ENCODE measurements around the gene HID1. TPM values are rescaled to one million over a fixed set of nuclear protein-coding genes. Genes with fewer than 3 reads are reported as not detected.

HID1 gene
- total RNA-seq, 1 donor from 2014 or later, result 186 TPM

DNA sequence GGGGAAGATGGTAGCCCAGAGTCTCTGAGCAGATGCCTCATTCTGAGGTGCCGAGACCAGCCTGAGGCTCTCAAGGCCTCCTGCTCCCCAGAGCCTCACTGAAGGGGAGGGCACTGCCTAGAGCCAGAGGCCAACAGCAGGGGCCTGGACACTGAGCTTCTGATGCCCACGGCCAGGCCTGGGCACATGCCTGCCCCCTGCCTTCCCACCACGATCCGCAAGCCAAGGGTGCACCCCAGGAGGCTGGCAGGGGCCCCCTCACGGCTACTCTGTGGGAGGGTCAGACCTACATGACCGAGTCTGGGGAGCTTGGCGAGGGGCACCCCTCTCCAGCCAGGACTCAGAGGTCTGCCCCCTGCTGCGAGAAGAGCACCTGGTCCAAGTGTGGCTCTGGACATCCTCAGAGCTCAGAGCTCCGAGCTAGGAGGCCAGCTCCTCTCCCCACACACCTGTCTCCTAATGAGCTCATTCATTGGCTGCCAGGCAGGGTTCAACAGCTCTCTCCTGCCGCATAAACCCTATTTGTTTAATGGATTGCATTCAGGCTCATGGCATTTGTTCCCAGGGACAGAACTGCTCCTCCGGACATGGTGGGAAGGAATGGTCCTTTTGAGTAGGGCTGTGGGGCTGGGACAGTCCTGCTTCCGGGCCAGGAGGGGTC, 23.0 kb downstream of the HID1 start:
- DNase-seq (ENCODE audit: low spot score), result no peak

DNA sequence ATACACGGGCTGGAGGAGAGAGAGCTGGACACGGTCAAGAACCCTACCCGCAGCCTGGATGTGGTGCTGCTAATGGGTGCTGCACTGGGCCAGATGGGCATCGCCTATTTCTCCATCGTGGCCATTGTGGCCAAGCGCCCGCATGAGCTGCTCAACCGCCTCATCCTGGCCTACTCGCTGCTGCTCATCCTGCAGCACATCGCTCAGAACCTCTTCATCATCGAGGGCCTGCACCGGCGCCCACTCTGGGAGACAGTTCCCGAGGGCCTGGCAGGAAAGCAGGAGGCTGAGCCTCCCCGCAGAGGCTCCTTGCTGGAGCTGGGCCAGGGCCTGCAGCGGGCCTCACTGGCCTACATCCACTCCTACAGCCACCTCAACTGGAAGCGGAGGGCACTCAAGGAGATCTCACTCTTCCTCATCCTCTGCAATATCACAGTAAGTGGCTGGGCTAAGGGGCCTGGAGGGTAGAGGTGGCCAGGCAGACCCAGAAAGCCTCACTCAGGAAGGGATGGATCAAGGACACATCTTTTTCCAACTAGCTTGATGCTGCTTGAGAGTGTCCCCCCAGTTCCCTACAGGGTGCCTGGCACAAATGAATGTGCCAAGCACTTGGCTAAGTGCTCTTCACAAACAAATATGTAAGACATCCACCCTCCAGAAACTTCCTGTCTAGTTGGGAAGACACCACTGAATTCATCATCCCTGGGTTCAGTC, 25.4 kb downstream of the HID1 start:
- no peak for DNase-seq (ENCODE audit: low spot score)

DNA sequence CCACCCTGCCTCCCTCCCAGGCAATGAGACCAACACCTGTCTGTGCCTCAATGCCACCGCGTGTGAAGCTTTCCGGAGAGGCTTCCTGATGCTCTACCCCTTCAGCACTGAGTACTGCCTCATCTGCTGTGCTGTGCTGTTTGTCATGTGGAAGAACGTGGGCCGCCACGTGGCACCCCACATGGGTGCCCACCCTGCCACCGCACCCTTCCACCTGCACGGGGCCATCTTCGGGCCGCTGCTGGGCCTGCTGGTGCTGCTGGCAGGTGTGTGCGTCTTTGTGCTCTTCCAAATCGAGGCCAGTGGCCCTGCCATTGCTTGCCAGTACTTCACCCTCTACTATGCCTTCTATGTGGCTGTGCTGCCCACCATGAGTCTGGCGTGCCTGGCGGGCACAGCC, 25.9 kb downstream of the HID1 start:
- no peak for DNase-seq (ENCODE audit: low spot score)

DNA sequence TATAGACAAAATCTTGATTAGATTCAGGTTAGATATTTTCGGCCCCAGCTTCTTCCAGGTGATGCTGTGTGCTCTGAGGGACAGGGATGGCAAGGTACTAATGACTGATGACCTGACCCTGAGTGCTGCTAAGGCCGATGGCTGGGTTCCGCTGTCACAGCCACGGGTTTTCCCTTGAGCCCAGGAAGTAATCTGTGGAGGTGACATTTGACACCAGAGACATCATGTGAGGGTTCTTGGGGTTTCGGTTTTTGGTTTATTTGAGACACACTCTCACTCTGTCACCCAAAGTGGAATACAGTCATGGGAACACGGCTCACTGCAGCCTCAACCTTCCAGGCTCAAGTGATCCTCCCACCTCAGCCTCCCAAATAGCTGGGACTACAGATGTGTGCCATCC, 27.0 kb downstream of the HID1 start:
- DNase-seq (ENCODE audit: low spot score), result no peak

DNA sequence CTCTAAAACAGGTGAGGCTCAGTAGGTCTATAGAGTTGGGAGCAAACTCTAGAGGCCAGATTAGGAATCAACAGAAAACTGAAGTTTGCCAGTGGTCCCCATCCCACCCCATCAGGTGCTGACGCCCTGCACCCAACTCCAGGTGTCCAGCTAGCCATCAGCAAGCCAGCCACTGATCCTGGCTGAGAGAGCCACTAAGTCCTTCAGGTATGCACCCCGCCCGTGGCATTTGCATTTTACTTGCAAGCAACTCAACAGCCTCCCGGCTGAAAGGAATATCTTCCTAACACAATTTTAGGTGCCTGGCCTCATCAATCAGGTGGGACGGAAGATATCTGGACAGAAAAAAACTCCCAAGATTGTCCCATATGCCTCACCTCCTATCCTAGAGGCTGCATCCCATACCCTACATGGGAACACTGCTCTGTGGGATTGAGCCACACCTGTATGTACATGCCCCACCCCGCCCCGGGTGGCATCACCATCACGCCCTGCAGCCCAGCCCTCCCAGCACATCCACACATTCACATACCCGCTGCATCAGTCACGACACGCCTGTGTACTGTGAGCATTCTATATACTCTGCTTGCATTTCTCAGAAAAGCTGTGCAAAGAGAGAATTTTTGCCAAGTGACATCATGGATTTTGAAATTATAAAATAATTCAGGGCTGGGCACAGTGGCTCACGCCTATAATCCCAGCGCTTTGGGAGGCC, 28.6 kb downstream of the HID1 start:
- no peak for DNase-seq (ENCODE audit: low spot score)

DNA sequence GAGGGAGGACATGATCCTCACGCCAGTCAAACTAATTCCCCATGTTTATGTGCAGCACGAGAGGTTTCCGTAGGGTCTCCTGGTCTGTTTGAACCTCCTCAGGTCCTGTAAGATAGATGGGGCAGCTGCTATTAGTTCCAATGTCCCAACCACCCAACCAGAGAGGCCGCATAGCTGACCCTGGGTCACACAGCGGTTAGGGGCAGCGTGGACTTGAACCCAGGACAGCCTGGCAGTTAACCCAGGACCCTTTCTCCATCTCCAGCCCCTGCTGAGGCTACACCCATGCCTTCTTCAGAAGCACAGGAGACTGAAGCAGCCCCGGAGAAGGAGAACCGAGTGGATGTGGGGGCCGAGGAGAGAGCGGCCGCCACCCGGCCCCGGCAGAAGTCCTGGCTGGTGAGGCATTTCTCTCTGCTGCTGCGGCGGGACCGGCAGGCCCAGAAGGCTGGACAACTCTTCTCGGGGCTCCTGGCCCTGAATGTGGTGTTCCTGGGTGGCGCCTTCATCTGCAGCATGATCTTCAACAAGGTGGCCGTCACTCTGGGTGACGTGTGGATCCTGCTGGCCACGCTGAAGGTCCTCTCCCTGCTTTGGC, 31.3 kb downstream of the HID1 start:
- no peak for DNase-seq (ENCODE audit: low spot score)

DNA sequence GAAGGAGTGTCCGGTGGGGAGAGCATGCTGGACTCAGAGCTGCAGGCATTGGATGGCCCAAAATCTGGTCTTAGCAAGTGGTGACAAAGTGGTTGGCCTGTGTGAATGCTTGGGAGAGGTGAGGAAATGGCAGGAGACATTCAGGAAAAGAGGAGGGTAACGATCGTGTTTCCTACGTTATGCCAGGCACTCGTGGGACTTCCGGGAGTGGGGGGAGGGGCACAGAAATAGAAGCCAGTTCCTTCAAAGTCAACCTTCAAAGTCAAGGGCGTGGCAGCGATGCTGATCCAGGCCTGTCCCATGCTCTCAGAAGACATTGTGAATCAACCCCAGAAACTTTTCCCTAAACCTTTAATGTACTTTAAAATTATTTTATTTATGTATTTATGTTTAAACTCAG, 33.0 kb downstream of the HID1 start:
- DNase-seq (ENCODE audit: low spot score), result no peak

DNA sequence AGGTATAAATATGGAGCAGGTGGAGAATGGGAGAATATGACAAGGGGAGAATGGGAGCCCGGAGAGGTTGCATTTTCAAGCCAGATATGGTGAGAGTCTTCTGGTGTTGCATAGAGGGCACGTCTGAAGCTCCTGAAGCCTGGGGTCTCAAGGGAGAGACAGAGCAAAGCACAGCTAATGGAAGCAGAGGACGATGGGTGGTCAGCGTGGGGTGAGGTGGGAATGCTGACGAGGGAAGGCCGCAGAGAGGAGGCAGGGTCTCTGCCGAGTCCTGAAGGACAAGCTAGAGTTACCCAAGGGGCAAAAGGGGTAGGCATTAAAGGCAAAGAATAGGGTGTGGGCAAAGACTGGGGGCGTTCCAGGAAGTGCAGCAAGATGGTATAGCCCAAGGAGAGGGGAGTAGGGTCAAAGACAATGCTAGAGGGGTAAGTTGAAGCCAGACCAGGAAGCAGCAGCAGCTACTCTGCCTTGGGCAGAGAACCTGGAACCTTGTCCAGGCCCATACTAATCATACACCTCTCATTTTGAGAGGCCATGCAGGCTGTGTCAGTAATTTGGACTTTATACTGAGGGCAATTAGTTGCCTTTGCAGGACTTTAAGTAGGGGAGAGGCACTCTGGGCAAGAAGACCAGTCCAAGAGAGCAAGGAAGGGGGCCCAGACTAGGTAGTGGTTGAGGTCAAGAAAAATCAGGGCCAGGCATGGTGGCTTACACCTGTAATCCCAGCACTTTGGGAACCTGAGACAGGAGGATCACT, 34.2 kb downstream of the HID1 start:
- DNase-seq (ENCODE audit: low spot score), result no peak

DNA sequence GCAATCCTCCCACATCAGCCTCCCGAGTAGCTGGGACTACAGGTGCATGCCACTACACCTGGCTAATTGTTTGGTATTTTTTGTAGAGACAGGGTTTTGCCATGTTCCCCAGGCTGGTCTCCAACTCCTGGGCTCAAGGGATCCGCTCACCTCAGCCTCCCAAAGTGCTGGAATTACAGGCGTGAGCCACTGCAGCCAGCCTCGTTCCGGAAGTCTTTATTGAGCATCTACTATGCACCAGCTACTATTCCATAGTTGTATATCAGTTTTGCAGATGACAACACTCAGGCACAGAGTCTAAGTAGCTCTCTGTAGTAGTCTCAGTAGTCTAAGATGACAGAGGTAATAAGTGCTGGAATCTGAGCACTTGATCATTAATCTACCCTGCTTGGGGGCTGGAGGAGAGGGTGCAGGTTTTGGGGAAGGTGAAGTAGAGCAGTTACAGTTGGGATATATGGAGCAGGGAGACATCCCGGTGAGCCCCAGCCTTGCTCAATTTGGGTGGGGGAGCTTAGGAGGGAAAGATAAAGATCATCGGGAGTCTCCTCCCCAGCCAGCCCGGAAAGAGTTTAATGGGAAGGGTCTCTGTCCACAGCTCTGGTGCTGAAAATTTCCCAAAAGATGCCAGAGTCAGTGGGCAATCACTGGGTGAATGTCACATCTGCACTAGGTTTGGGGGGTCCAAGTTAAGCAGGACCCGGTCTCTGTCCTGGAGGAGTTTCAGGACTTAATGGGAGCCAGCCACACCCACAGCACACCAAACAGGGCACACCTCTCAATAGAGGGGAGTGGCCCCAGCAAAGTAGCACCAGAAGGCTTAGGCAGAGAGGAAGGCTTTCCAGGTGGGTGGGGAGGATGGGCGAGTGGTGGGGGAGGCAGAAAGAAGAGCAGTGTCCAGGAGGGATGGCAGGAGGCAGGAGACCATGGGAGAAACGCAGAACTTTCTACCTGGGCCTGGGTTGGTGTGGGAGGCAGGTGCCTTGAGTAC, 35.2 kb downstream of the HID1 start:
- no peak for DNase-seq (ENCODE audit: low spot score)

DNA sequence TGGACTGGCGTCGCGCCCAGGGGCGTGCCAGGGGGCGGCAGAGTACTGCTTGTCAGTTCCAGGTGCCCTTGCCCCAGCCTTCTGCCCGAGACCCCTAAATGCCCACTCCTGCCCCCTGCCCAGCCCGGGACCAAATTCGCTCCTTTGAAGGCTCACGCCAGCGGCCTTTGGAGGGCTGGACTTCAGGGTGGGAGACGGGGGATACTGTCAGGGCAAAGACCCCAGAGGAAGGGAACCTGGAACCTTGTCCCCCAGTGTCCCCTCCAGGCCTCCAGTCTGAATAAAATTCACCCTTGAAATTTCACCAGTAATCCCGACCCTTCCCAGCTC, 36.1 kb downstream of the HID1 start:
- DNase-seq (ENCODE audit: low spot score), result no peak

DNA sequence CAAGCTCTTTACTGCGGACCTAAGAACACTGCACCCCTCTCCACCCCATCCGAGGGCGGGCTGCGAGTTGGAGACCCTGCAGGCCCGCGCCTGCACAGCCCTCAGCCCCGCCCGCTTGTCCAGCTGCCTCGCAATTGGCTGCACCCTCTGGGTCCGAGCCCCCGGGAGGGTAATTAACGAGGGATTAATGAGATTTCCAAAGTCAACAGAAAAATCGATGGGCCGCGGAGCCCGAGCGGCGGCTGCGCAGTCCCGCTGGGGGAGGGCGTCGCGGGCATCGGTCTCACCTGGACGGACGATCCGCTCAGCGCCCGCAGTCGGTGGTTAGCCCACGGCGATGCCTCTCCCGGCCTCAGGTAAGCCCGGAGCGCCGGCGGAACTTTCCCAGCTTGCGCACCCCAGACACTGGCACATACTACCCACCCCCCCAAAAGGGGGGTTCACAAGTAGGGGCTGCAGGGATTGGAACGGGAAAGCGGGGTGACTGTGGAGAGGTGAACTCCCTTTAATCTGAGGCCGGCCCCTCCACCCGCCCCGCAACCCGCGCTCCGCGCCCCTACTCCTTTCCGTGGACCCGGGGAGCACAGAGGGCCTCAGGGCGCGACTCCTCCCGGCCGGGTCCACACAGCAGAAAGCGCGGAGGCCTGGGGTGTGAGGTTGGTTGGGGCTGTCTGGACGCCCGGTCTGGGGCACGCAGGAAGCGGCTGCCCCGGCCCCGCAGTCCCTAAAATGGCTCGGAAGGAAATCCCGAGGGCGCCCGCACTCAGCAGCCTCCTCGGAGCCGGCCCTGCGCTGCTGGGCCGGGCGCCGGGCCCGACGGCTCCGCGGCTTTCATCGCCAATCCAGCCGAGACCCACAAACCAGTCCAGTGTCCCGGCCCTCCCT, 36.7 kb downstream of the HID1 start, which contains the start of gene OTOP3:
Gene OTOP3 (plus strand): TSS at position 314 of the 885 bp plus-strand sequence. CDS start 24 bp downstream, at position 338.
- DNase-seq (ENCODE audit: low spot score), result no peak

DNA sequence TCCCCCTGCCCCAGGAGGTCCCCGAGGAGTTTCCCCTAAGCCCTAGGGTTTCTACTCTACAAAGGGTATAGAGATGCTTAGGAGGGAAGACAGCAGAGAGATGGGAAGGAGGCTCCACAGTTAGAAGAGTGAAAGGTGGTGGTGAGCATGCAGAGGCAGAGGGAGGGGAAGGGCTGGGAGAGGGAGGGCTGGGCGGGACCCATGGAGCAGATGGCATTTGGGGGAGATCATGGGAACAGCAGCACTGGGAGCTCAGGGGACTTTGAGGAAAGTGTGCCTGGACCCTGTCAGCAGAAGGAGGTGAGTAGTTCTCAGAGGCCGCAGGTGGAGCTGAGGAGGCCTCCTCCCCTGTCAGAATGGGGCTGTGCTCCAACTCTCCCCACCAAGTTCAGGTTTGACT, 37.5 kb downstream of the HID1 start:
- DNase-seq (ENCODE audit: low spot score), result no peak

DNA sequence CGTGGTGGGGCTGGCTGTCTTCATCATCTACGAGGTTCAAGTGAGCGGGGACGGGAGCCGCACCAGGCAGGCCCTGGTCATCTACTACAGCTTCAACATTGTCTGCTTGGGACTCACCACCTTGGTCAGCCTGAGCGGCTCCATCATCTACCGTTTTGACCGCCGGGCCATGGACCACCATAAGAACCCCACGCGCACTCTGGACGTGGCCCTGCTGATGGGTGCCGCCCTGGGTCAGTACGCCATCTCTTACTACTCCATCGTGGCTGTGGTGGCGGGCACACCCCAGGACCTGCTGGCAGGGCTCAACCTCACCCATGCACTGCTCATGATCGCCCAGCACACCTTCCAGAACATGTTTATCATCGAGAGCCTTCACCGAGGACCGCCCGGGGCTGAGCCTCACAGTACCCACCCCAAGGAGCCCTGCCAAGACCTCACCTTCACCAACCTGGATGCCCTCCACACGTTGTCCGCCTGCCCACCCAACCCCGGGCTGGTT, 42.0 kb downstream of the HID1 start:
- no peak for DNase-seq (ENCODE audit: low spot score)

DNA sequence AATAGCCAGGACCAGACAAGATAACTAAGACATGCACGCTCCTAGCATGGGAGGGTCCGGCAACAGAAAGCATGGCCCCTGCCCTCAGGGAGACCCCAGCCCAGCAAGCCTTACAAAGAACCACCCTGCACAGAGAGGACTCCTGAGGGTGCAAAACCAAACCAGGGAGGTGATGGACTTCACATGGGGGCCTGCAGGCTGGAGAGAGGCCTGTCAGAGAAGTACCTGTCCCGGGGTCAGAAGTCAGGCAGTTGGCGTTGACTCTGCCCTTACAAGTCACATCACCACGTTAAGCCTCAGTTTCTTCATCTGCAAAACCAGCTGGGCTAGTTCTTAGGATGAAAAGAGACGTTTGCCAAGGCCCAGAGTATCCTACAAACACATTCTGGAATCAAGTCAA, 43.8 kb downstream of the HID1 start:
- DNase-seq (ENCODE audit: low spot score), result no peak

DNA sequence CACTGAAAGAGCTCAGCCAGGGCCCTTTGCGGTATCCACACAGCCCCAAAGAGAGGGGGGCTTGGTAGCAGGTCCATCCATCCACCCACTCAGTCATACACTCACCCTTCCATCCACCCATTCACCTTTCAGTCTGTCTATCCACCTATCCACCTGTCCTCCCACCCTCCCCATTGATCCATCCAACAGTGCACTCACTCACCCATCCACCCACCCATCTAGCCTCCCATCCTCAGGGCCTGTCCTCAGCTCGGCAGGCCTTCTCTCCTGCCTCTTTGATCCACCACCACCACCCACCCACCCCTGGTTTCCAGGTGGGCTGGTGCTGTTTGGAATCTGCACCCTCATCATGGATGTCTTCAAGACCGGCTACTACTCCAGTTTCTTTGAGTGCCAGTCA, 47.3 kb downstream of the HID1 start:
- no peak for DNase-seq (ENCODE audit: low spot score)

DNA sequence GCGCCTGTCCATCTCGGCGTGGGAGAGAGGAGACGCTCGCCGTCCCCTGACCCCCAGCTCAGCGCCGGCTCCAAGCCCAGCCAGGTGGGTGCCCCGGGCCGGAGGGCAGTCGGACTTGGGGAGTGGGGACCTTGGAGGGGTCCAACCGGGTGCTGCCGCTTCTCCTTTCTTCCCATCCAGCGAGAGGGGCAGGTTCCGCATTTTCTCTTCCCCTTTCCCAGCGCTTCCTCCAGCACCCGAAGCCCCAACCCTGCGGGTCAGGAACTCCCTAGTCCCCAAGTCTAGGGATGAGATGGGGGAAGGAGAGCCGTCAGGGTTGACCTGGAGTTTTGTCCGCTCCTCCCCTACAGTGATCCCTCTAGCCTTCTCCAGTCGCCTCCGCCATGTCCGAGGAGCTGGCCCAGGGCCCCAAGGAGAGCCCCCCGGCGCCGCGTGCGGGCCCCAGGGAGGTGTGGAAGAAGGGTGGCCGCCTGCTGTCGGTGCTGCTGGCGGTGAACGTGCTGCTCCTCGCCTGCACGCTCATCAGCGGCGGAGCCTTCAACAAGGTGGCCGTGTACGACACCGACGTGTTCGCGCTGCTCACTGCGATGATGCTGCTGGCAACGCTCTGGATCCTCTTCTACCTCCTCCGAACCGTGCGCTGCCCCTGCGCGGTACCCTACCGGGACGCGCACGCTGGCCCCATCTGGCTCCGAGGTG, 48.2 kb downstream of the HID1 start, which contains the start of gene OTOP2:
Gene OTOP2 (plus strand): TSS at position 24 of the 699 bp plus-strand sequence. CDS start 360 bp downstream, at position 384.
- no peak for DNase-seq (ENCODE audit: low spot score)

DNA sequence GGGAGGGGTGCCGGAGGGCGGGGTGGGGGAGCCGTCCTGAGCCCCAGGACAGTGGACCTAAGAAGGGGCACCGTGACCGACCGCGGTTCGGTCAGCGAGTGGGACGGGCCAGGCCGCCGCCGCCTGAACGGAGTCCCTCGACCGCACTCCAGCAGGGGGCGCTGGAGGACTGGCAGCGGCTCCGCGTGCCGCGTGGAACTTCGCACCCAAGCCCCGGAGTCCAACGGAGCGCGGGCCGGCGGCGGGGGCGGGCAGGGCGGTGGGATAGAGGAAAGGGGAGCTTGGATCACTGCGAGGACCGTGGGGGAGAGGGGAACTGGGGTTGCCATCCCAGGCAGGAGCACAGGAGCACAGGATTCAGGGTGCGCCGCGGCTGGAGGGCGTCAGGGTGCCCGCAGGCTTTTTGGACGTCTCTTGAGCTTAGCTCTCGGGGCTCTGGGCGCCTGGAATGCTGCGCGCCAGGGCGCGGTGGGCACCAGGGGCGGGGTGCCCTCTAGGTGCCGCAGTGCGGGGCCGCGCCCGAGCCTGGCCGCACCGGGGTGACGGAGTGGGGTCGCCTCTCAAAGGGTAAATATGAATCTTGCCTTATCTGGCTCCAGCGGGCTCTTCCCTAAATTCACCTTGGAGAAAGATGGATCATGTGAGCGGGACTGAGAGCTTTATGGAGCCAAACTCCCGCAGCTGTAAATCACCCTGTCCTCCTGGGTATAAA, 48.9 kb downstream of the HID1 start:
- peak; percentile 70 for DNase-seq (ENCODE audit: low spot score)
